H1 (cell line): ENCODE data around the gene CEP57L1. TPM values are rescaled to one million over a fixed set of nuclear protein-coding genes. Genes with fewer than 3 reads are reported as not detected.

Experiments used
- CTCF ChIA-PET: fragments of 300-600 bp; sonication (Branson Sonifier 250); formaldehyde crosslinking; loops from one replicate; lab custom pipeline; 2021; ENCODE audit not compliant: partially characterized antibody; lab: Charles Lee
- POLR2A ChIA-PET: fragments of 300-600 bp; sonication (Branson Sonifier 250); formaldehyde crosslinking; loops from one replicate; lab custom pipeline; 2021; ENCODE audit warnings: inconsistent platforms; ENCODE audit not compliant: partially characterized antibody; lab: Charles Lee
- DNase-seq, 2 experiments: peaks; one replicate each; pipeline versions ENCODE4 v3.0.0 to v3.0.0-alpha.2; 2010 to 2022; ENCODE audit warnings: low spot score in 2 of 2, low read depth in 1 of 2, mixed read lengths in 1 of 2
- FAIRE-seq: peaks from 2 replicates; lab custom pipeline; 2011; peaks lifted over from hg19 to GRCh38; lab: Jason Lieb, UNC
- H2AFZ ChIP-seq: 2 replicates; pipeline ENCODE4 v1.8.1; 2012; ENCODE audit warnings: low read length, inconsistent platforms
- H2AK5ac ChIP-seq: 2 replicates; pipeline ENCODE4 v1.6.1; 2013; ENCODE audit warnings: low read depth, low read length
- H2BK120ac ChIP-seq: replicated peaks from 2 replicates; pipeline ENCODE3; 2013; ENCODE audit warnings: low read depth, low read length, inconsistent platforms
- H2BK12ac ChIP-seq: 2 replicates; pipeline ENCODE4 v1.6.1; 2013; ENCODE audit warnings: low read depth, low read length
- H2BK15ac ChIP-seq: 2 replicates; pipeline ENCODE4 v1.6.1; 2013; ENCODE audit warnings: low read length
- H2BK20ac ChIP-seq: 2 replicates; pipeline ENCODE4 v1.6.1; 2013; ENCODE audit warnings: low read length
- H2BK5ac ChIP-seq: 2 replicates; pipeline ENCODE4 v1.6.1; 2013; ENCODE audit warnings: low read depth, low read length
- H3K14ac ChIP-seq: 2 replicates; pipeline ENCODE4 v1.6.1; 2013; ENCODE audit warnings: inconsistent platforms; ENCODE audit not compliant: insufficient read length
- H3K18ac ChIP-seq: 2 replicates; pipeline ENCODE4 v1.6.1; 2013; ENCODE audit warnings: low read length; ENCODE audit errors: extremely low read depth
- H3K23ac ChIP-seq: 2 replicates; pipeline ENCODE4 v1.6.1; 2013; ENCODE audit warnings: inconsistent platforms; ENCODE audit not compliant: insufficient read length
- H3K23me2 ChIP-seq: 2 replicates; pipeline ENCODE4 v1.6.1; 2013; ENCODE audit warnings: low read depth, low read length
- H3K27ac ChIP-seq: 2 replicates; pipeline ENCODE4 v1.6.1; 2011; ENCODE audit warnings: low read depth, low read length, inconsistent platforms
- H3K27me3 ChIP-seq, 4 experiments: replicated peaks in 1 of 4; 1 replicate in 1 of 4; 2 replicates in 3 of 4; pipeline versions ENCODE4 v1.6.1 to v1.8.1; 2011 to 2013; ENCODE audit warnings: low read length in 3 of 4, mild to moderate bottlenecking in 3 of 4, inconsistent platforms in 2 of 4, mixed read lengths in 2 of 4, moderate library complexity in 1 of 4; ENCODE audit not compliant: control insufficient read depth in 3 of 4, insufficient read depth in 3 of 4; ENCODE audit errors: extremely low read depth in 1 of 4
- H3K36me3 ChIP-seq, 4 experiments: 2 replicates each; pipeline versions ENCODE4 v1.6.1 to v1.8.1; 2011 to 2013; ENCODE audit warnings: mild to moderate bottlenecking in 4 of 4, low read length in 3 of 4, moderate library complexity in 2 of 4, control low read depth in 1 of 4, inconsistent platforms in 1 of 4; ENCODE audit not compliant: insufficient read depth in 4 of 4, control insufficient read depth in 2 of 4
- H3K4ac ChIP-seq: replicated peaks from 2 replicates; pipeline ENCODE3; 2013; ENCODE audit warnings: low read length, low read depth, mixed read lengths, inconsistent platforms; ENCODE audit not compliant: insufficient read length
- H3K4me1 ChIP-seq, 4 experiments: replicated peaks in 1 of 4; 1 replicate in 1 of 4; 2 replicates in 3 of 4; pipeline versions ENCODE4 v1.6.1 to v1.8.1; 2011 to 2013; ENCODE audit warnings: low read length in 3 of 4, inconsistent platforms in 2 of 4, mixed read lengths in 1 of 4; ENCODE audit not compliant: insufficient read depth in 4 of 4, control insufficient read depth in 3 of 4
- H3K4me2 ChIP-seq, 2 experiments: 2 replicates each; pipeline versions ENCODE4 v1.6.1 to v1.8.1; 2011 to 2013; ENCODE audit warnings: low read depth in 2 of 2, low read length in 2 of 2, control low read depth in 1 of 2, inconsistent platforms in 1 of 2, mild to moderate bottlenecking in 1 of 2; ENCODE audit not compliant: insufficient read depth in 1 of 2
- H3K4me3 ChIP-seq, 4 experiments: fragments of 200-600, 300-600 bp in 1 of 4; sonication (generic), shearing (Covaris generic), sonication (Bioruptor Twin) in 1 of 4; 2 replicates each; pipeline versions ENCODE4 v1.5.1 to v1.8.1; 2011 to 2016; ENCODE audit warnings: low read length in 4 of 4, low read depth in 3 of 4, control low read depth in 2 of 4, inconsistent platforms in 2 of 4, mild to moderate bottlenecking in 2 of 4, mixed read lengths in 1 of 4, moderate library complexity in 1 of 4; ENCODE audit not compliant: insufficient read depth in 2 of 4; ENCODE audit errors: extremely low read depth in 1 of 4
- H3K56ac ChIP-seq: replicated peaks from 2 replicates; pipeline ENCODE3; 2013; ENCODE audit warnings: low read depth, mild to moderate bottlenecking, mixed read lengths, low read length, inconsistent platforms; ENCODE audit not compliant: insufficient read length
- H3K79me1 ChIP-seq: 2 replicates; pipeline ENCODE4 v1.6.1; 2013; ENCODE audit warnings: low read depth, low read length, control low read depth
- H3K79me2 ChIP-seq, 2 experiments: 2 replicates each; pipeline versions ENCODE4 v1.6.1 to v1.8.1; 2012 to 2013; ENCODE audit warnings: low read length in 2 of 2, mild to moderate bottlenecking in 2 of 2, inconsistent platforms in 1 of 2; ENCODE audit not compliant: insufficient read depth in 2 of 2, control insufficient read depth in 1 of 2
- H3K9ac ChIP-seq, 4 experiments: replicated peaks in 1 of 4; 1 replicate in 1 of 4; 2 replicates in 3 of 4; pipeline versions ENCODE4 v1.6.1 to v1.8.1; 2011 to 2013; ENCODE audit warnings: low read depth in 3 of 4, low read length in 3 of 4, control low read depth in 2 of 4, mild to moderate bottlenecking in 2 of 4, moderate library complexity in 2 of 4, inconsistent platforms in 1 of 4; ENCODE audit errors: extremely low read depth in 1 of 4
- H3K9me3 ChIP-seq, 2 experiments: 2 replicates each; pipeline versions ENCODE4 v1.6.1 to v1.8.1; 2012 to 2013; ENCODE audit warnings: mild to moderate bottlenecking in 2 of 2, moderate library complexity in 2 of 2, control low read depth in 1 of 2, inconsistent platforms in 1 of 2, low read depth in 1 of 2, low read length in 1 of 2, mixed read lengths in 1 of 2; ENCODE audit not compliant: insufficient read depth in 2 of 2
- H4K20me1 ChIP-seq, 2 experiments: replicated peaks in 1 of 2; 2 replicates each; pipeline versions ENCODE3 to v1.8.1; 2011 to 2013; ENCODE audit warnings: inconsistent platforms in 2 of 2, low read length in 2 of 2, mild to moderate bottlenecking in 1 of 2; ENCODE audit not compliant: insufficient read depth in 2 of 2, control insufficient read depth in 1 of 2
- H4K5ac ChIP-seq: 2 replicates; pipeline ENCODE4 v1.6.1; 2013; ENCODE audit warnings: low read length, low read depth, mixed read lengths, inconsistent platforms; ENCODE audit not compliant: insufficient read length
- H4K8ac ChIP-seq: 2 replicates; pipeline ENCODE4 v1.8.0; 2013; ENCODE audit warnings: mild to moderate bottlenecking, moderate library complexity, low read length, inconsistent platforms; ENCODE audit not compliant: insufficient read depth; ENCODE audit errors: extremely low read depth
- H4K91ac ChIP-seq: replicated peaks from 2 replicates; pipeline ENCODE3; 2013; ENCODE audit warnings: low read length, mixed read lengths, inconsistent platforms; ENCODE audit not compliant: insufficient read length
- HDAC2 ChIP-seq, 2 experiments: fragments of 300-600 bp in 1 of 2; sonication (generic) in 1 of 2; IDR thresholded peaks; 2 replicates each; pipeline ENCODE4 v1.6.1; 2011 to 2012; ENCODE audit warnings: low read depth in 2 of 2, low read length in 2 of 2, mild to moderate bottlenecking in 2 of 2, moderate library complexity in 2 of 2, borderline replicate concordance in 1 of 2, inconsistent platforms in 1 of 2
- PHF8 ChIP-seq: fragments of 200-600 bp; sonication (generic); conservative IDR thresholded peaks from 2 replicates; pipeline ENCODE4 v1.7.1; 2012; ENCODE audit warnings: low read depth, mild to moderate bottlenecking, inconsistent platforms, low read length, moderate library complexity
- SIN3A ChIP-seq, 2 experiments: IDR thresholded peaks in 1 of 2; conservative IDR thresholded peaks in 1 of 2; 2 replicates each; pipeline ENCODE4 v1.6.1; 2011 to 2012; ENCODE audit warnings: low read length in 2 of 2, improper control_type of control experiment in 1 of 2, low read depth in 1 of 2, mild to moderate bottlenecking in 1 of 2
- SP1 ChIP-seq: IDR thresholded peaks from 2 replicates; pipeline ENCODE4 v1.6.1; 2011; ENCODE audit warnings: low read depth, low read length
- WGBS, 2 experiments: shearing (Covaris generic) in 1 of 2; methylation state at CpG; one replicate each; pipeline versions ENCODE4 v1.1.6 to v1.1.7; 2013 to 2015; ENCODE audit warnings: low lambda C conversion rate in 2 of 2, mixed read lengths in 2 of 2, inconsistent platforms in 1 of 2, low coverage in 1 of 2, missing lambda C conversion rate in 1 of 2; ENCODE audit not compliant: insufficient replicate concordance in 2 of 2, insufficient coverage in 1 of 2, insufficient read length in 1 of 2; ENCODE audit errors: extremely low coverage in 1 of 2, missing lambda C conversion rate in 1 of 2; 5-methylcytosine and 5-hydroxymethylcytosine counted together
- polyA plus RNA-seq, 7 experiments: library from polyadenylated mRNA; depleted of rRNA in 3 of 7; stranded (reverse) in 5 of 7; unstranded in 2 of 7; fragments of >200 nt in 5 of 7; fragments of 200-250 nt in 2 of 7; gene quantifications; 1 replicate in 5 of 7; 2 replicates in 1 of 7; 4 replicates in 1 of 7; pipeline versions ENCODE4 v1.2.1 to v1.2.3, GENCODE V29; 2011 to 2013; ENCODE audit warnings: missing spikeins in 2 of 7, mixed read lengths in 2 of 7
- total RNA-seq: library from RNA; stranded (reverse); fragmentation: NEBNext Ultra II Directional; extraction: Animal tissue kit (Norgen Biotek cat#: 25700); gene quantifications from 2 replicates; pipeline ENCODE4 v1.2.1, GENCODE V29; 2021
- TF ChIP-seq, protein P1 (sequence below): IDR thresholded peaks from 2 replicates; pipeline ENCODE4 v1.6.1; 2011; ENCODE audit warnings: low read depth, mild to moderate bottlenecking, low read length; ENCODE audit not compliant: insufficient read depth

The CEP57L1 gene
- total and polyA plus RNA-seq, 2 of the 8 experiments (the other 6 are each of a cell fraction or from before 2014, with no cell fraction given): 3.6 to 11.5 TPM

DNA sequence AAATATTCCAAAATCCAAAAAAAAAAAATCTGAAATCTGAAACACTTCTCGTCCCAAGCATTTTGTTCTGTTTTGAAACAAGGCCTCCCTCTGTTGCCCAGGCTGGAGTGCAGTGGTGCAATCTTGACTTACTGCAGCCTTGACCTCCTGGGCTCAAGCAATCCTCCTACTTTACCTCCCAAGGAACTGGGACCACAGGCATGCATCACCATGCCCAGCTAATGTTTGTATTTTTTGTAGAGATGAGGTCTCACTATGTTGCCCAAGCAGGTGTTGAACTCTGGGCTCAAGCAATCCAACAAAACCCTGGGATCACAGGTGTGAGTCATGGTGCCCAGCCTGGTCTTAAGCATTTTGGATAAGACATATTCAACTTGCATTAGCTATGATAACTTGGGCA, 14.3 kb upstream of the CEP57L1 start:
- no peak overlapping the region for H4K91ac ChIP-seq
- H4K20me1 ChIP-seq: peaks cover 0 to 3% of the 10 kb centered on the region in 2 experiments
- no peak overlapping the region for H3K4ac ChIP-seq
- H3K14ac ChIP-seq: no peak overlapping the region
- TF ChIP-seq PHF8 (no peak), SIN3A (conservative IDR thresholded peaks at IDR 0.05 in 1 of 2, IDR thresholded peaks at IDR 0.05 in 1 of 2; ENCODE audit: low read depth in 1 of 2, low read length in 2 of 2) (no peak), SP1 (no peak), HDAC2 (IDR thresholded peaks at IDR 0.05; ENCODE audit: borderline replicate concordance in 1 of 2, low read depth in 2 of 2, low read length in 2 of 2) (no peak)
- TF ChIP-seq, protein P1, sequence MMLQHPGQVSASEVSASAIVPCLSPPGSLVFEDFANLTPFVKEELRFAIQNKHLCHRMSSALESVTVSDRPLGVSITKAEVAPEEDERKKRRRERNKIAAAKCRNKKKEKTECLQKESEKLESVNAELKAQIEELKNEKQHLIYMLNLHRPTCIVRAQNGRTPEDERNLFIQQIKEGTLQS: no peak
- H2BK5ac ChIP-seq: no peak overlapping the region
- no peak overlapping the region for H2BK120ac ChIP-seq
- no peaks in the 10 kb centered on the region for H3K27me3 ChIP-seq
- no peak for DNase-seq
- no peak overlapping the region for H2BK15ac ChIP-seq
- H4K8ac ChIP-seq: no peak overlapping the region
- no peak overlapping the region for H2BK20ac ChIP-seq
- no peak overlapping the region for H3K4me2 ChIP-seq
- H3K36me3 ChIP-seq: no peaks in the 10 kb centered on the region
- H2BK12ac ChIP-seq: no peak overlapping the region
- H3K79me1 ChIP-seq: no peaks in the 10 kb centered on the region
- no peaks in the 10 kb centered on the region for H3K79me2 ChIP-seq
- no peak overlapping the region for H3K23ac ChIP-seq
- H3K4me1 ChIP-seq: no peaks in the 10 kb centered on the region
- no peak overlapping the region for H3K56ac ChIP-seq
- no peak overlapping the region for H2AFZ ChIP-seq
- FAIRE-seq: no peak
- ChIA-PET POLR2A (interaction anchor here (1.1 kb wide), 1 partner anchor 13 kb away, joined by 3 read pairs; no protein-coding TSS in a partner anchor), CTCF (interaction anchor here (1.1 to 1.4 kb wide), 2 partner anchors 10 to 12 kb away, joined by 4 to 6 read pairs; no protein-coding TSS in a partner anchor)
- H3K27ac ChIP-seq: no peak overlapping the region
- no peak overlapping the region for H2AK5ac ChIP-seq
- no peak overlapping the region for H3K4me3 ChIP-seq
- no peaks in the 10 kb centered on the region for H3K9me3 ChIP-seq
- no peaks in the 10 kb centered on the region for H3K23me2 ChIP-seq
- no peak overlapping the region for H4K5ac ChIP-seq
- H3K9ac ChIP-seq: no peak overlapping the region
- 88% methylated on average over 1 of the region's 1 CpG; no CpG with 5 or more reads in 1 of the 2 experiments for WGBS, 2 experiments
- no peak overlapping the region for H3K18ac ChIP-seq
